Measurements from ENCODE around the gene IL17C. TPM values are rescaled to one million over a fixed set of nuclear protein-coding genes. Genes with fewer than 3 reads are reported as not detected.

Gene IL17C
- total RNA-seq, 1 donor from 2014 or later, result not detected

DNA sequence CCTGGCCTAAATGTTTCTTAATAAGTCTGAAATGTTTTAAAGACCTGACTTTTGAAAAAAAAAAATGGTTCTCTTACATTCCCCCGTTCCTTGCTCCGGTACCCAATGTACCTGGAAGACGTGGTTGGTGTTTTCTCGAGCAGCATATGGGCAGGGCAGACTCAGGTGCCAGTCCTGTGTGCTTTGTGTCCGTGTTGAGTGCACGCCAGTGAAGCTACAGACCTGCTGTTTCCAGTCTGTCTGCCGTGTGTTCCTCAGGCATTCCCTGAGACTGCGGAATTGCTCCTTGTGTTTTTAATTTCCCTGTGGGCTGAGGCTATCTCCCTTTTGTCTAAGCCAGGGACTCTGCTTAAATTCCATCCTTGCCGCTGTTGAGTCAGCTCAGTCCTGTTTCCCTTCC is 11.7 kb upstream of the IL17C start:
- TF ChIP-seq, protein P1, sequence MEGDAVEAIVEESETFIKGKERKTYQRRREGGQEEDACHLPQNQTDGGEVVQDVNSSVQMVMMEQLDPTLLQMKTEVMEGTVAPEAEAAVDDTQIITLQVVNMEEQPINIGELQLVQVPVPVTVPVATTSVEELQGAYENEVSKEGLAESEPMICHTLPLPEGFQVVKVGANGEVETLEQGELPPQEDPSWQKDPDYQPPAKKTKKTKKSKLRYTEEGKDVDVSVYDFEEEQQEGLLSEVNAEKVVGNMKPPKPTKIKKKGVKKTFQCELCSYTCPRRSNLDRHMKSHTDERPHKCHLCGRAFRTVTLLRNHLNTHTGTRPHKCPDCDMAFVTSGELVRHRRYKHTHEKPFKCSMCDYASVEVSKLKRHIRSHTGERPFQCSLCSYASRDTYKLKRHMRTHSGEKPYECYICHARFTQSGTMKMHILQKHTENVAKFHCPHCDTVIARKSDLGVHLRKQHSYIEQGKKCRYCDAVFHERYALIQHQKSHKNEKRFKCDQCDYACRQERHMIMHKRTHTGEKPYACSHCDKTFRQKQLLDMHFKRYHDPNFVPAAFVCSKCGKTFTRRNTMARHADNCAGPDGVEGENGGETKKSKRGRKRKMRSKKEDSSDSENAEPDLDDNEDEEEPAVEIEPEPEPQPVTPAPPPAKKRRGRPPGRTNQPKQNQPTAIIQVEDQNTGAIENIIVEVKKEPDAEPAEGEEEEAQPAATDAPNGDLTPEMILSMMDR (IDR thresholded peaks at IDR 0.05; ENCODE audit: partially characterized antibody, unreplicated experiment), result no peak
- Mint-ChIP-seq H3K27ac (ENCODE audit: unreplicated experiment) (peak overlapping the region; percentile 11), H3K36me3 (ENCODE audit: unreplicated experiment) (no peaks in the 10 kb centered on the region), H3K4me3 (ENCODE audit: unreplicated experiment) (peak overlapping the region; percentile 12), H3K27me3 (ENCODE audit: unreplicated experiment) (peaks cover 3% of the 10 kb centered on the region), H3K4me1 (ENCODE audit: low read depth, unreplicated experiment) (peaks cover 7% of the 10 kb centered on the region), H3K9me3 (ENCODE audit: unreplicated experiment) (peaks cover under 1% of the 10 kb centered on the region)
- no peak for DNase-seq

DNA sequence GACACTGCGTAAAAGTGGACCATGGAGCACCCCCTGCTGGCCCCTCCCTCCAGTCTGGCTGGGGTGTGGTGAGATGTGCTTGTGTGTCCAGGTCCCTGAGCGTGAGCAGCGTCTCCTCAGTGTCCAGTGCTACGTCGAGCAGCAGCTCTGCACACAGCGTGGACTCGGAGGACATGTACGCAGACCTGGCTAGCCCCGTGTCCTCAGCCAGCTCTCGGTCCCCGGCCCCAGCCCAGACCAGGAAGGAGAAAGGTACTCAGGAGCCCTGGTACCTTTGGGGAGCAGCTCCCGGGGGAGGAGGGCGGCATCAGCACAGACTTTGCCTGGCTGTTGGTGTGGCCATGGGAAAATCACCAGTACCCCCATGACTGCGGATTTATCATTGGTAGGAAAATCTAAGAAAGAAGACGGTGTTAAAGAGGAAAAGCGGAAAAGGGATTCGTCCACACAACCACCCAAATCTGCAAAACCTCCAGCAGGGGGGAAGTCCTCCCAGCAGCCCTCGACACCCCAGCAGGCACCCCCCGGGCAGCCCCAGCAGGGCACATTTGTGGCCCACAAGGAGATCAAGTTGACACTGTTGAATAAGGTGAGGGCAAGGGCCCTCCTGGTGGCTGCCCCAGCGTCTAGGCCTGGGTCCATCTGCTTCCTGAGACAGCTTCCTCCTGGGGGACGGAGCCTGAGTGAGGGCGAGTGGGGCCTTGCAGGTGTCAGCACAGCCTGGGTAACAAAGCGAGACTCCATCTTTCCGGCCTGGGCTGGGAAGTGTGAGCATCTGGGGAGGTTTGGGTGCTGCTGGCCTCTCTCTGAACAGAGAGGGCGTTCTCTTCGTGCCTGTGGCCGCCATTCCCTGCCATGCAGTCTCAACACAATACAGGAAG is 10.6 kb upstream of the IL17C start:
- Mint-ChIP-seq H3K27me3 (ENCODE audit: unreplicated experiment) (peaks cover 3% of the 10 kb centered on the region), H3K27ac (ENCODE audit: unreplicated experiment) (peak overlapping the region; percentile 38), H3K36me3 (ENCODE audit: unreplicated experiment) (no peaks in the 10 kb centered on the region), H3K4me3 (ENCODE audit: unreplicated experiment) (no peak overlapping the region), H3K4me1 (ENCODE audit: low read depth, unreplicated experiment) (peaks cover 8% of the 10 kb centered on the region), H3K9me3 (ENCODE audit: unreplicated experiment) (peaks cover 2% of the 10 kb centered on the region)
- TF ChIP-seq, protein P1 (IDR thresholded peaks at IDR 0.05; ENCODE audit: partially characterized antibody, unreplicated experiment), result no peak
- DNase-seq, result no peak

DNA sequence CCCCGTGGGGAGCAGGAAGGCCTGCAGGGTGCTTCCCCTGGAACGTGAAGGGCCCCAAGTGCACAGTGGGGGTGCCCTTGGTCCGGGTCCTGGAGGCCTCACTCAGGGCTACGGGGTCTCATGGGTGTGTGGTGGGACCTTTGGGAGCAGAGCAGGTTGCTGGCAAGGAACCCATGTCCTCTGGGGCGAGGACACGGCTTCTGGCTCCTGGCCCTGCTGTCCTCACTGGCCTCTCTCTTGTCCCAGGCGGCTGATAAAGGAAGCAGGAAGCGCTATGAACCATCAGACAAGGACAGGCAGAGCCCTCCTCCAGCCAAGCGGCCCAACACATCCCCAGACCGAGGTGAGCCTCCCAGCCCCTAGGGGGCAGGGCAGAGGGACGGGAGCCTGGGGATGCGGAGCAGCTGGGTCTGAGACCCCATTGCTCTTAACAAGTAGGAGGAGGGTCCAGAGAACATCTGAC is 9.8 kb upstream of the IL17C start:
- Mint-ChIP-seq H3K9me3 (ENCODE audit: unreplicated experiment) (peaks cover 2% of the 10 kb centered on the region), H3K4me1 (ENCODE audit: low read depth, unreplicated experiment) (peaks cover 8% of the 10 kb centered on the region), H3K27ac (ENCODE audit: unreplicated experiment) (no peak overlapping the region), H3K27me3 (ENCODE audit: unreplicated experiment) (peaks cover 3% of the 10 kb centered on the region), H3K36me3 (ENCODE audit: unreplicated experiment) (no peaks in the 10 kb centered on the region), H3K4me3 (ENCODE audit: unreplicated experiment) (no peak overlapping the region)
- TF ChIP-seq, protein P1 (IDR thresholded peaks at IDR 0.05; ENCODE audit: partially characterized antibody, unreplicated experiment), result peak; percentile 60
- DNase-seq, result peak; percentile 74

DNA sequence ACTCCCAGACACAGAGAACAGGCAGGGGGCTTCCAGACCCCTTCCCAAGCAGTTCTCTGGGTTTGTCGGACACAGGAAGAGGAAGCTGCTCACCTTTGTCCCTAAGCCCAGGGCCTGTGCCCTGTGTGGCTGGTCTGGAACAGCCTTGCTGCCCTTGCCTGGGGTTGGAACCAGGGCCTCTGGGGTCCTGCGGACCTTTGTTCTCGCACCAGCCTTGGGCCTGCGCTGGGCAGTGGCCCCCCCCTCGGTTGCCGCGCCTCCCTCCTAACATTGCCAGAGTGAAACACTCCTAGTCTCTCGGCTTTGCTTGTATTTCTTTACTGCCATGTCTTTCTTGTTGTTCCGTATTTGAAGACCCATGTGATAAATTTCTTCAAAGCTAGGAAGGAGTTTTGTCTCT is 8.5 kb upstream of the IL17C start:
- no peak overlapping the region for H3K4me3 Mint-ChIP-seq (ENCODE audit: unreplicated experiment)
- peaks cover 3% of the 10 kb centered on the region for H3K27me3 Mint-ChIP-seq (ENCODE audit: unreplicated experiment)
- DNase-seq, result no peak
- no peaks in the 10 kb centered on the region for H3K36me3 Mint-ChIP-seq (ENCODE audit: unreplicated experiment)
- no peak overlapping the region for H3K27ac Mint-ChIP-seq (ENCODE audit: unreplicated experiment)
- peaks cover 2% of the 10 kb centered on the region for H3K9me3 Mint-ChIP-seq (ENCODE audit: unreplicated experiment)
- TF ChIP-seq, protein P1 (IDR thresholded peaks at IDR 0.05; ENCODE audit: partially characterized antibody, unreplicated experiment), result no peak
- peaks cover 8% of the 10 kb centered on the region for H3K4me1 Mint-ChIP-seq (ENCODE audit: low read depth, unreplicated experiment)

DNA sequence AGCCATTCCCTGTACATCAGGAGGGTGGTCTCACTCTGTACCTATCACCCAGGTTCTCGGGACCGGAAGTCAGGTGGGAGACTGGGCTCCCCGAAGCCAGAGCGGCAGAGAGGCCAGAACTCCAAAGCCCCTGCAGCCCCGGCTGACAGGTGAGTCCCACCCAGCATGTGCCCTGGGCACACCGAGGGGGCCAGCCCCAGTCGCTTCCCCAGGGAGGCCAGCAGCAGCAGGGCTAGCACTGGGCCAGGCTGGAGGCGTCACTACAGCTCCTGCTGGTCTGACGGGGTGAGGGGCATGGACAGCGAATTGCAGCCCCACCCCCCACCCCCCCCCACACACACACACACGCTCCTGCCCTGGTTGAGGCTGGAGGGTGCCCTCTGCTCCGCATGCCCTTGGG is 7.9 kb upstream of the IL17C start:
- peaks cover 8% of the 10 kb centered on the region for H3K4me1 Mint-ChIP-seq (ENCODE audit: low read depth, unreplicated experiment)
- peaks cover 3% of the 10 kb centered on the region for H3K27me3 Mint-ChIP-seq (ENCODE audit: unreplicated experiment)
- DNase-seq, result no peak
- H3K36me3 Mint-ChIP-seq (ENCODE audit: unreplicated experiment), result no peaks in the 10 kb centered on the region
- no peak overlapping the region for H3K27ac Mint-ChIP-seq (ENCODE audit: unreplicated experiment)
- H3K9me3 Mint-ChIP-seq (ENCODE audit: unreplicated experiment), result peaks cover 2% of the 10 kb centered on the region
- H3K4me3 Mint-ChIP-seq (ENCODE audit: unreplicated experiment), result no peak overlapping the region
- TF ChIP-seq, protein P1 (IDR thresholded peaks at IDR 0.05; ENCODE audit: partially characterized antibody, unreplicated experiment), result no peak

Measured in glutamatergic neuron (in vitro differentiated cells).